PC-3 (cell line): ENCODE data around the gene SLC41A3. TPM values are rescaled to one million over a fixed set of nuclear protein-coding genes. Genes with fewer than 3 reads are reported as not detected.
A peak's percentile ranks its signal among the peaks of the same experiment; 100 is the strongest.

ENCODE experiments used
- ATAC-seq: fragments of 200-7000 bp; cut with Tn5 transposase; 2 replicates; pipeline ENCODE4 v1.9.1; 2020; ENCODE audit warnings: mild to moderate bottlenecking, moderate library complexity
- BruUV-seq: library from RNA; stranded (reverse); fragments of 400-500 nt; replicated peaks from 2 replicates; lab custom pipeline; 2021; lab: Mats Ljungman, UMichigan
- CTCF ChIA-PET: fragments of 300-600 bp; sonication (Branson Sonifier 250); formaldehyde crosslinking; loops from one replicate; lab custom pipeline; 2022; ENCODE audit warnings: antibody characterized with exemption; lab: Charles Lee
- POLR2A ChIA-PET: fragments of 300-600 bp; sonication (Branson Sonifier 250); formaldehyde crosslinking; loops from one replicate; lab custom pipeline; 2022; ENCODE audit warnings: antibody characterized with exemption; ENCODE audit not compliant: unreplicated experiment; lab: Charles Lee
- DNase-seq: peaks from one replicate; pipeline ENCODE4 v3.0.0-alpha.2; 2015
- H2AFZ ChIP-seq: fragments of 300-600 bp; sonication (generic); 2 replicates; pipeline ENCODE4 v1.6.0; 2016; ENCODE audit warnings: antibody characterized with exemption, low read length
- H3F3A ChIP-seq: fragments of 300-600 bp; sonication (generic); one replicate; pipeline ENCODE4 v1.6.0; 2017; ENCODE audit warnings: antibody characterized with exemption, low read length, control low read depth, mild to moderate bottlenecking; ENCODE audit not compliant: unreplicated experiment
- H3K27ac ChIP-seq: fragments of 300-600 bp; sonication (generic); 2 replicates; pipeline ENCODE4 v1.5.1; 2016; ENCODE audit warnings: mild to moderate bottlenecking, low read length
- H3K27me3 ChIP-seq: fragments of 300-600 bp; sonication (generic); 2 replicates; pipeline ENCODE4 v1.6.1; 2016; ENCODE audit warnings: low read length, mixed read lengths
- H3K36me3 ChIP-seq: fragments of 300-600 bp; sonication (generic); 2 replicates; pipeline ENCODE4 v1.6.1; 2016; ENCODE audit warnings: low read depth, mixed run types, low read length, mixed read lengths
- H3K4me1 ChIP-seq: fragments of 300-600 bp; sonication (generic); 2 replicates; pipeline ENCODE4 v1.5.1; 2016; ENCODE audit warnings: low read length; ENCODE audit not compliant: insufficient read depth
- H3K4me2 ChIP-seq: fragments of 300-600 bp; sonication (generic); 2 replicates; pipeline ENCODE4 v1.6.0; 2016; ENCODE audit warnings: low read length
- H3K4me3 ChIP-seq: fragments of 300-600 bp; sonication (generic); 2 replicates; pipeline ENCODE4 v1.5.1; 2016; ENCODE audit warnings: mild to moderate bottlenecking, low read length, mixed read lengths
- H3K79me2 ChIP-seq: fragments of 300-600 bp; sonication (generic); 2 replicates; pipeline ENCODE4 v1.6.1; 2017; ENCODE audit warnings: low read length, mixed read lengths
- H3K9ac ChIP-seq: fragments of 300-600 bp; sonication (generic); 2 replicates; pipeline ENCODE4 v1.6.0; 2016; ENCODE audit warnings: mild to moderate bottlenecking, low read length
- H3K9me2 ChIP-seq: fragments of 300-600 bp; sonication (generic); replicated peaks from 2 replicates; pipeline ENCODE4 v1.6.1; 2016; ENCODE audit warnings: mixed run types, low read length, mixed read lengths
- H3K9me3 ChIP-seq: fragments of 300-600 bp; sonication (generic); 2 replicates; pipeline ENCODE4 v1.6.1; 2016; ENCODE audit warnings: low read length, mixed read lengths
- H4K20me1 ChIP-seq: fragments of 300-600 bp; sonication (generic); 2 replicates; pipeline ENCODE4 v1.6.1; 2016; ENCODE audit warnings: low read length, mixed read lengths
- EZH2 ChIP-seq: fragments of 300-600 bp; sonication (generic); IDR thresholded peaks from one replicate; pipeline ENCODE4 v1.6.1; 2017; ENCODE audit warnings: antibody characterized with exemption, mild to moderate bottlenecking, low read length; ENCODE audit not compliant: unreplicated experiment
- EZH2phosphoT487 ChIP-seq: fragments of 300-600 bp; sonication (generic); IDR thresholded peaks from 2 replicates; pipeline ENCODE4 v1.6.1; 2018; ENCODE audit warnings: mild to moderate bottlenecking, antibody characterized with exemption, low read length, borderline replicate concordance
- intact Hi-C: fragments of 100-400 bp; cut with micrococcal nuclease; formaldehyde crosslinking; loops from 2 replicates; pipeline ENCODE4 v1.9.0; 2023
- total RNA-seq: library from RNA; depleted of rRNA; stranded (reverse); fragments of >200 nt; gene quantifications from 2 replicates; pipeline ENCODE4 v1.2.3, GENCODE V29; 2014
- TF ChIP-seq, protein P1 (sequence below): fragments of 300-600 bp; sonication (generic); conservative IDR thresholded peaks from 2 replicates; pipeline ENCODE4 v1.5.1; 2017; ENCODE audit warnings: antibody characterized with exemption, low read depth, mild to moderate bottlenecking, low read length

The SLC41A3 gene
- total RNA-seq, 1 experiment from 2014 or later: 29.8 TPM

GRCh38 chr3:126113733-126114442, 30.0 kb upstream of the SLC41A3 start:
- Histone ChIP-seq H3K36me3 (no peaks in the 10 kb centered on the region), H4K20me1 (no peaks in the 10 kb centered on the region), H3K9me2 (no peaks in the 10 kb centered on the region), H3K4me3 (no peak overlapping the region), H3K4me1 (peaks cover under 1% of the 10 kb centered on the region), H3K9ac (no peak overlapping the region), H3K9me3 (no peaks in the 10 kb centered on the region), H2AFZ (no peak overlapping the region), H3K27me3 (no peaks in the 10 kb centered on the region), H3F3A (no peaks in the 10 kb centered on the region), H3K79me2 (no peaks in the 10 kb centered on the region), H3K27ac (no peak overlapping the region), H3K4me2 (no peak overlapping the region)
- CTCF ChIA-PET: no interaction called here
- TF ChIP-seq, protein P1, sequence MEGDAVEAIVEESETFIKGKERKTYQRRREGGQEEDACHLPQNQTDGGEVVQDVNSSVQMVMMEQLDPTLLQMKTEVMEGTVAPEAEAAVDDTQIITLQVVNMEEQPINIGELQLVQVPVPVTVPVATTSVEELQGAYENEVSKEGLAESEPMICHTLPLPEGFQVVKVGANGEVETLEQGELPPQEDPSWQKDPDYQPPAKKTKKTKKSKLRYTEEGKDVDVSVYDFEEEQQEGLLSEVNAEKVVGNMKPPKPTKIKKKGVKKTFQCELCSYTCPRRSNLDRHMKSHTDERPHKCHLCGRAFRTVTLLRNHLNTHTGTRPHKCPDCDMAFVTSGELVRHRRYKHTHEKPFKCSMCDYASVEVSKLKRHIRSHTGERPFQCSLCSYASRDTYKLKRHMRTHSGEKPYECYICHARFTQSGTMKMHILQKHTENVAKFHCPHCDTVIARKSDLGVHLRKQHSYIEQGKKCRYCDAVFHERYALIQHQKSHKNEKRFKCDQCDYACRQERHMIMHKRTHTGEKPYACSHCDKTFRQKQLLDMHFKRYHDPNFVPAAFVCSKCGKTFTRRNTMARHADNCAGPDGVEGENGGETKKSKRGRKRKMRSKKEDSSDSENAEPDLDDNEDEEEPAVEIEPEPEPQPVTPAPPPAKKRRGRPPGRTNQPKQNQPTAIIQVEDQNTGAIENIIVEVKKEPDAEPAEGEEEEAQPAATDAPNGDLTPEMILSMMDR: peak; percentile 43; the same call in 1 of the 2 replicates
- no peak for TF ChIP-seq EZH2
- ATAC-seq (peak; percentile 61), DNase-seq (no peak)
- intact Hi-C loops: no loop called here
- POLR2A ChIA-PET: no interaction called here
- BruUV-seq: no TSS peak

DNA sequence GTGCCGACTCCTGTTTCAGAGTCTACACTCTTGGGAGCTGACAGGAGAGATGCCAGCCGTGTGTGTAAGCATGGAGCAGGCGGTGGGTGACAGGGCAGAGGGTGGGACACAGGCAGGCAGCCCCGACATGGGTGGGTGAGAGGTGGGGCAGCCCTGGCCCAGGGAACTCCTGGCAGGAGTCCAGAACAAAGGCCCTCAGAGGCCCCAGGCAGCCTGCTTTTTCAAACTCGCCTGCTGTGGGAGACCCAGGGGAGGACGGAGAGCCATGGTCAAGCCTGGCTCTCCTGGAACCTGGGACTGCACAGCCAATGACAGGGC, 29.3 kb upstream of the SLC41A3 start:
- no TSS peak for BruUV-seq
- Histone ChIP-seq H3K4me3 (no peak overlapping the region), H3K36me3 (no peaks in the 10 kb centered on the region), H3K9ac (no peak overlapping the region), H3K27ac (no peak overlapping the region), H4K20me1 (no peaks in the 10 kb centered on the region), H3K27me3 (no peaks in the 10 kb centered on the region), H3K9me3 (no peaks in the 10 kb centered on the region), H3K4me2 (no peak overlapping the region), H3K4me1 (no peaks in the 10 kb centered on the region), H3K79me2 (no peaks in the 10 kb centered on the region), H3F3A (no peaks in the 10 kb centered on the region), H3K9me2 (no peaks in the 10 kb centered on the region), H2AFZ (no peak overlapping the region)
- intact Hi-C loops: no loop called here
- ATAC-seq (no peak), DNase-seq (no peak)
- no peak for TF ChIP-seq EZH2
- TF ChIP-seq EZH2phosphoT487: no peak
- TF ChIP-seq, protein P1: no peak
- CTCF ChIA-PET: no interaction called here
- POLR2A ChIA-PET: no interaction called here

GRCh38 chr3:126112531-126113237, 28.8 kb upstream of the SLC41A3 start:
- Histone ChIP-seq H3K27me3 (no peaks in the 10 kb centered on the region), H3K27ac (no peak overlapping the region), H3K9ac (no peak overlapping the region), H3K4me3 (no peak overlapping the region), H3K4me1 (no peaks in the 10 kb centered on the region), H3K9me2 (no peaks in the 10 kb centered on the region), H3K36me3 (no peaks in the 10 kb centered on the region), H2AFZ (no peak overlapping the region), H3F3A (no peaks in the 10 kb centered on the region), H3K9me3 (no peaks in the 10 kb centered on the region), H4K20me1 (no peaks in the 10 kb centered on the region), H3K4me2 (no peak overlapping the region), H3K79me2 (no peaks in the 10 kb centered on the region)
- ChIA-PET POLR2A (no interaction called here), CTCF (no interaction called here)
- DNase-seq: no peak
- no TSS peak for BruUV-seq
- intact Hi-C loops: no loop called here
- TF ChIP-seq, protein P1: no peak
- no peak for TF ChIP-seq EZH2
- no peak for TF ChIP-seq EZH2phosphoT487
- ATAC-seq: no peak
